Measurements from ENCODE around the gene HSPA8.

HSPA8 gene

DNA sequence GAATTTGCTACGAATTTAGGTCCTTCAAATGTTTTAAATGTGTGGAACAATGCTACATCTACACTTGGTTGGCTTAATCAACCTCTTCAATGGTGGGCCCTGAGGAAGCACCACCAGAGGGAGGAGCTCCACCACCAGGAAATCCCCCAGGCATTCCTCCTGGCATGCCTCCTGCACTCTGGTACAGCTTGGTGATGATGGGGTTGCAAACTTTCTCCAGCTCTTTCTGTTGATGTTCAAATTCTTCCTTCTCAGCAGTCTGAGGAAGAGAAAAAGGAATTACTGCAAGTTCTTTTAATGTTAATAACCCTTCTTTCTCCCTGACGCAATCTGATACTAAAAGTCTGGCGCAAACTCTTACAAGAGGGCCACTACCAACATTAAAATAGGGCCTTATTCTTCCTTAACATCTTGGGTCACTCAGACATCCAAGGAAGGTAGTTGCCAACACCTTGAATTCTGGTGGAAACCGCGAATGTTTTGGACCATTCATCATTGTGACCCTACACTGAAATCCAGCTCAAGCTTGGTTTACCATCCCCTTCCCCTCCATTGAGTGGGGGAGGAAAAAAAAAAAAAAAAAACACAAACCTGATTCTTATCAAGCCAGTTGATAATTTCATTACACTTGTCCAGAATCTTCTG lies 4.2 kb downstream of the HSPA8 start:
- TF ChIP-seq LEF1 (IDR thresholded peaks at IDR 0.05; ENCODE audit: borderline replicate concordance), result no peak
- no peak for TF ChIP-seq ELF4 (IDR thresholded peaks at IDR 0.05)
- TF ChIP-seq, protein P1, sequence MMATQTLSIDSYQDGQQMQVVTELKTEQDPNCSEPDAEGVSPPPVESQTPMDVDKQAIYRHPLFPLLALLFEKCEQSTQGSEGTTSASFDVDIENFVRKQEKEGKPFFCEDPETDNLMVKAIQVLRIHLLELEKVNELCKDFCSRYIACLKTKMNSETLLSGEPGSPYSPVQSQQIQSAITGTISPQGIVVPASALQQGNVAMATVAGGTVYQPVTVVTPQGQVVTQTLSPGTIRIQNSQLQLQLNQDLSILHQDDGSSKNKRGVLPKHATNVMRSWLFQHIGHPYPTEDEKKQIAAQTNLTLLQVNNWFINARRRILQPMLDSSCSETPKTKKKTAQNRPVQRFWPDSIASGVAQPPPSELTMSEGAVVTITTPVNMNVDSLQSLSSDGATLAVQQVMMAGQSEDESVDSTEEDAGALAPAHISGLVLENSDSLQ (IDR thresholded peaks at IDR 0.05), result no peak
- TF ChIP-seq FOXK2 (IDR thresholded peaks at IDR 0.05), result no peak
- POLR2A ChIA-PET, result interaction anchor here (1.0 to 1.8 kb wide), 3 partner anchors 10 to 44 kb away, joined by 3 to 6 read pairs (median 3); no protein-coding TSS in a partner anchor
- no peak for DNase-seq (ENCODE audit: extremely low spot score)
- CTCF ChIA-PET, result interaction anchor here (0.6 kb wide), 1 partner anchor 54 kb away, joined by 3 read pairs; no protein-coding TSS in a partner anchor

DNA sequence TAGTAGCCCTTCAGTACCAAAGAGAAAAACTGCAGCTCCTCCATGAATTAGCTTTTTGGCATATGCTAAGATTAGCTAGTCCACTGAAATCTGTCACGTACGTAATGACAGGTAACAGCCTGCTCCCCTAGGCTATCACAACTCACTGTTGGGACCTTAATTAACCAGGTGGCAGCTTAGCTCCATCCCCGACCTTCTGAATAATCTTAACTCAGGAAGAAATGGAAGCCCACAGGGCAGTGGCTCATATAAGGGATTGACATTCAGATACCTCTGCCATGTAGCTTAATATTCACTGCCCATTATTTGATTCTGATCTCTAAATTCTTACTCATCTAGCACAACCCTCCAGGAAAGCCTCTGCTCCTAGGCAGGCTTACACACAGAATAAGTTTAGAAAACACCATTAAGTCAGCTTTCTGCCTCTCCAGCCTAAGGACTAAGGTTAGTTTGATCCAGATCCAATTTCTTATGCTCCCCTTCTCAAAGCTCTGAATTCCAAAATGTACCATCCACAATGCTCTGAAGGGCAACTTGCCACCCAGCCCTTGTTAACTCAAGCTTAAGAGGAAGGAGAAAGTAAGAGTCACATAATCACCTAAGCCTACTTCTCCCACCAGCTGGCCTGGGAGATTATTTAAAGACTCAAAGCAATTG lies 5.0 kb downstream of the HSPA8 start:
- ChIA-PET POLR2A (interaction anchor here (1.0 to 1.8 kb wide), 3 partner anchors 9 to 45 kb away, joined by 3 to 6 read pairs (median 3); no protein-coding TSS in a partner anchor), CTCF (interaction anchor here (1.7 kb wide), 1 partner anchor 193 kb away, joined by 6 read pairs; no protein-coding TSS in a partner anchor)
- TF ChIP-seq SP1 (IDR thresholded peaks at IDR 0.05) (no peak), ELF4 (IDR thresholded peaks at IDR 0.05) (no peak), CTBP1 (IDR thresholded peaks at IDR 0.05; ENCODE audit: borderline replicate concordance) (no peak), HDGF (IDR thresholded peaks at IDR 0.05; ENCODE audit: borderline replicate concordance) (no peak), BHLHE40 (IDR thresholded peaks at IDR 0.05; ENCODE audit: borderline replicate concordance) (no peak), LEF1 (IDR thresholded peaks at IDR 0.05; ENCODE audit: borderline replicate concordance) (no peak), TARDBP (IDR thresholded peaks at IDR 0.05) (no peak), ARNT (IDR thresholded peaks at IDR 0.05) (no peak), NFRKB (IDR thresholded peaks at IDR 0.05) (no peak), L3MBTL2 (conservative IDR thresholded peaks at IDR 0.05) (no peak), FOXM1 (IDR thresholded peaks at IDR 0.05; ENCODE audit: borderline replicate concordance) (no peak), ZNF384 (IDR thresholded peaks at IDR 0.05) (no peak)
- TF ChIP-seq, protein P1 (IDR thresholded peaks at IDR 0.05), result no peak
- no peak for DNase-seq (ENCODE audit: extremely low spot score)

DNA sequence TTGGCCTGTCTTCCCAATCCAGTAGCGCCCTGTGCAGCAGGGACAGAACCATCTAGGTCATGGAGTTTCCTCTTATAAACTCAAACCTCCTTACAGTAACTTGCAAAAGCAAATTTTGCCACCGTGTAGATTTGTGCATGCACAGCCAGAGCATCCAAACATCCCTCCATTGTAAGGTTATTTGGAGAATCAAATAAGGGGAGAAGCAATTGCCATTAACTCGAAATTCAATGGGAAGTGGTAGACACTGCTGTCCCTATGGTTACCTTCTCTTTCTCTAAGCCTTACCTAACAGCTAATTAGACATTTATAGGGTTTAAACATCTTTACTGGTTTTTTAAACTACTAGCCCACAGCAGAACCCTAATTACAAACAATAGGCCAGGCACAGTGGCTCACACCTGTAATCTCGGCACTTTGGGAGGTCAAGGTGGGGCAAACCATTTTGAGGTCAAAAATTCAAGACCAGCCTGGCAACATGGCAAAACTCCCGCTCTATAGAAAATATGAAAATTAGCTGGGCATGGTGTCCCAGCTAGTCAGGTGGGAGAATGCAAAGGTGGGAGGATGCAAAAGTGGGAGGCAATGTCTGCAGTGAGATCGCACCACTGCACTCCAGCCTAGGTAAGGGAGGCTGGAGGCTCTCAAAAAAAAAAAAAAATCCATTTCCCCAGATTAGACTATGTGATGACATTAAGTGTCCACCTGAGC lies 6.6 kb downstream of the HSPA8 start:
- TF ChIP-seq SP1 (IDR thresholded peaks at IDR 0.05), result no peak
- ChIA-PET CTCF (interaction anchor here (0.8 to 2.1 kb wide), 7 partner anchors 12 to 192 kb away, joined by 3 to 10 read pairs (median 7); no protein-coding TSS in a partner anchor), POLR2A (interaction anchor here (0.7 to 1.4 kb wide), 2 partner anchors 25 to 28 kb away, joined by 3 read pairs; no protein-coding TSS in a partner anchor)
- DNase-seq (ENCODE audit: extremely low spot score), result no peak

DNA sequence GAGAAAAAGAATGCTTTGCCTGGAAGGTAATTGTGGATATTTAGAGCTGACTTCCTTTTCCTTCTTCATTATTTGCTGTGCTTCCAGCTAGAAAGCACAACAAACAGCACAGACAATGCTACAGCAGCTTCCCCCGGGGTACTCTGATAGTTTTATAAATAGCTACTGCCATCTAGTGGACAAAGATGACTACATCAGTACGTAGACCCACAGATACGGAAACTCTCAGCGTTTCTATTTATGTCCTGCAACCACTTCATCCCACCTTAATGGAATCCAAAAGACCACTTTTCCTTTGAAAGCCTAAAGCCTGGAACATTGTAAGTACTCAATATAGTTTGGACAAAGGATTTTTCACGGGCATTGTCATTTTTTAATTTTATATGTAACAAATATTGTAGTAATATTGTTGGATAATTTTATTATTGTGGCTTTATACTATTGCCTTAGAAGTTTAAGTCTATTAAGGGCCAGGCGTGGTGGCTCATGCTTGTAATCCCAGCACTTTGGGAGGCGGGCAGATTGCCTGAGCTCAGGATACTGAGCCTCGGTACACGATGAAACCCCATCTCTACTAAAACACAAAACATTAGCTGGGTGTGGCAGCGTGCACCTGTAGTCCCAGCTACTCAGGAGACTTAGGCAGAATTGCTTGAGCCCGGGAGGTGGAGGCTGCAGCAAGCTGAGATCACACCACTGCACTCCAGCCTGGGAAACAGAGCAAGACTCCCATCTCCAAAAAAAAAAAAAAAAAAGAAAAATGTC lies 7.5 kb downstream of the HSPA8 start:
- CTCF ChIA-PET, result interaction anchor here (0.6 to 2.1 kb wide), 19 partner anchors 10 to 333 kb away, joined by 3 to 10 read pairs (median 4); no protein-coding TSS in a partner anchor
- POLR2A ChIA-PET, result interaction anchor here (0.7 to 1.5 kb wide), 6 partner anchors 8 to 191 kb away, joined by 3 to 6 read pairs (median 4); partner anchors contain the start of gene HSPA8
- peak; percentile 71 for DNase-seq (ENCODE audit: extremely low spot score)
- TF ChIP-seq BHLHE40 (IDR thresholded peaks at IDR 0.05; ENCODE audit: borderline replicate concordance) (no peak), LEF1 (IDR thresholded peaks at IDR 0.05; ENCODE audit: borderline replicate concordance) (no peak), TARDBP (IDR thresholded peaks at IDR 0.05) (no peak), SP1 (IDR thresholded peaks at IDR 0.05) (no peak)

DNA sequence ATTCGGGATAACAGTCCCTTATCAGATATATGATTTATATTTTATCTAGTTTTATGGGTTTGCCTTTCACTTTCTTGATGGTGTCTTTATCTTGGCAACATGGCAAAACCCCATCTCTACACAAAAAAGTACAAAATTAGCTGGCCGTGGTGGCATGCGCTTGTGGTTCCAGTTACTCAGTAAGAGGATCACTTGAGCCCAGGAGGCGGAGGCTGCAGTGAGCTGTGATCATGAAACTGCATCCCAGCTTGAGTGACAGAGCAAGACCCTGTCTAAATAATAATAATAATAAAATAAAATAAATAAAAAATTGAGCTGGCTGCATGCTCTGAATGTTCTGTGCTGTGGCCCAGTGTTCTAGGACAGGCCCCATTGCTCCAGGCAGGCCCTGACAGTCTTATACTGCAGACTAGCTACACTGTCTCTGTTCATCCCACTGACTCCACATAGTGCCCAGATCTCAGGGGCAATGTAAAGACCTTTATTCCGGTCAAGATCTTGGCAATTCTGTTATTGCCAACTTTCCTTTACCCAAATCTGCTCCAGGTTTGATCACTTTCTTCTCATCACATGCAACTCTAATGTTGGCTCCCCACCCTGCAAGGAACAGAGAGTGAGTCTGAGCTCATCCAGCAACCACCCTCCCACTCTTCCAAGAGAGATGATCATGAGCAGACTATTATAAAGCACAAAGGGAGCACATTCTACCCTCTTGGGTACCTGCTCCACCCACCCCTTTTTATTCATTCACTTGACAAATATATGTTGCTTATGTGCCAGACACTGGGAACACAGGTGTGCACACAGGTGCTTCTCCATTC lies 8.8 kb downstream of the HSPA8 start:
- ChIA-PET CTCF (interaction anchor here (0.9 to 2.1 kb wide), 7 partner anchors 19 to 208 kb away, joined by 3 to 8 read pairs (median 4); no protein-coding TSS in a partner anchor), POLR2A (interaction anchor here (0.9 to 1.5 kb wide), 4 partner anchors 9 to 190 kb away, joined by 3 to 6 read pairs (median 4); partner anchors contain the start of gene HSPA8)
- TF ChIP-seq L3MBTL2 (conservative IDR thresholded peaks at IDR 0.05) (no peak), NFRKB (IDR thresholded peaks at IDR 0.05) (no peak), TARDBP (IDR thresholded peaks at IDR 0.05) (no peak), ELF4 (IDR thresholded peaks at IDR 0.05) (no peak), SUZ12 (IDR thresholded peaks at IDR 0.05) (no peak), BHLHE40 (IDR thresholded peaks at IDR 0.05; ENCODE audit: borderline replicate concordance) (no peak), LEF1 (IDR thresholded peaks at IDR 0.05; ENCODE audit: borderline replicate concordance) (no peak)
- no peak for DNase-seq (ENCODE audit: extremely low spot score)

DNA sequence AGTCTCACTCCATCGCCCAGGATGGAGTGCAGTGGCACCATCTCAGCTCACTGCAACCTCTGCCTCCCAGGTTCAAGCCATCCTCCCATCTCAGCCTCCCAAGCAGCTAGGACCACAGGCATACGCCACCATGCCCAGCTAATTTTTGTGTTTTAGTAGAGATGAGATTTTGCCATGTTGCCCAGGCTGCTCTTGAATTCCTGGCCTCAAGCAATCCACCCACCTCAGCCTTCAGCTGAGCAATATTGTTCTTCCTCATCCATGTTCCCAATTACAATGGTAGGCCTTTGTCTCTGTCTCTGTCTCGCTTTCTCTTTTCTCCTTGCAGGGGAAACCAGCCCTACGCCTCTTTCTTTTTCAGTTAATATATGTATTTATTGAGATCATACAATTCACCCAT lies 10.3 kb downstream of the HSPA8 start:
- ChIA-PET CTCF (no interaction called here), POLR2A (no interaction called here)
- TF ChIP-seq ARNT (IDR thresholded peaks at IDR 0.05) (no peak), HDGF (IDR thresholded peaks at IDR 0.05; ENCODE audit: borderline replicate concordance) (no peak), ELF4 (IDR thresholded peaks at IDR 0.05) (no peak), FOXK2 (IDR thresholded peaks at IDR 0.05) (no peak), NFRKB (IDR thresholded peaks at IDR 0.05) (no peak), L3MBTL2 (conservative IDR thresholded peaks at IDR 0.05) (no peak), TARDBP (IDR thresholded peaks at IDR 0.05) (no peak), CTBP1 (IDR thresholded peaks at IDR 0.05; ENCODE audit: borderline replicate concordance) (no peak), FOXM1 (IDR thresholded peaks at IDR 0.05; ENCODE audit: borderline replicate concordance) (no peak), SUZ12 (IDR thresholded peaks at IDR 0.05) (no peak), FOXA1 (IDR thresholded peaks at IDR 0.05) (no peak), ZNF384 (IDR thresholded peaks at IDR 0.05) (no peak), BHLHE40 (IDR thresholded peaks at IDR 0.05; ENCODE audit: borderline replicate concordance) (no peak), SP1 (IDR thresholded peaks at IDR 0.05) (no peak), LEF1 (IDR thresholded peaks at IDR 0.05; ENCODE audit: borderline replicate concordance) (no peak)
- TF ChIP-seq, protein P1 (IDR thresholded peaks at IDR 0.05), result no peak
- no peak for DNase-seq (ENCODE audit: extremely low spot score)
